Fibroblast of villous mesenchyme (primary cell): ENCODE measurements around the gene FKBP1A. TPM values are rescaled to one million over a fixed set of nuclear protein-coding genes. Genes with fewer than 3 reads are reported as not detected.

Experiments
- DNase-seq: peaks from one replicate; pipeline ENCODE4 v3.0.0-alpha.2; 2010; ENCODE audit warnings: low read depth
- H3K4me3 ChIP-seq: 2 replicates; pipeline ENCODE4 v1.5.1; 2011; ENCODE audit warnings: low read depth, mild to moderate bottlenecking, low read length
- CTCF ChIP-seq: IDR thresholded peaks from 2 replicates; pipeline ENCODE4 v1.5.1; 2012; ENCODE audit warnings: low read depth, mild to moderate bottlenecking, low read length; ENCODE audit not compliant: insufficient read depth
- total RNA-seq: library from RNA; depleted of rRNA; stranded (reverse); fragments of >200 nt; gene quantifications from 2 replicates; pipeline ENCODE4 v1.2.3, GENCODE V29; 2012

FKBP1A gene
- total RNA-seq, 1 donor = 172 TPM

DNA sequence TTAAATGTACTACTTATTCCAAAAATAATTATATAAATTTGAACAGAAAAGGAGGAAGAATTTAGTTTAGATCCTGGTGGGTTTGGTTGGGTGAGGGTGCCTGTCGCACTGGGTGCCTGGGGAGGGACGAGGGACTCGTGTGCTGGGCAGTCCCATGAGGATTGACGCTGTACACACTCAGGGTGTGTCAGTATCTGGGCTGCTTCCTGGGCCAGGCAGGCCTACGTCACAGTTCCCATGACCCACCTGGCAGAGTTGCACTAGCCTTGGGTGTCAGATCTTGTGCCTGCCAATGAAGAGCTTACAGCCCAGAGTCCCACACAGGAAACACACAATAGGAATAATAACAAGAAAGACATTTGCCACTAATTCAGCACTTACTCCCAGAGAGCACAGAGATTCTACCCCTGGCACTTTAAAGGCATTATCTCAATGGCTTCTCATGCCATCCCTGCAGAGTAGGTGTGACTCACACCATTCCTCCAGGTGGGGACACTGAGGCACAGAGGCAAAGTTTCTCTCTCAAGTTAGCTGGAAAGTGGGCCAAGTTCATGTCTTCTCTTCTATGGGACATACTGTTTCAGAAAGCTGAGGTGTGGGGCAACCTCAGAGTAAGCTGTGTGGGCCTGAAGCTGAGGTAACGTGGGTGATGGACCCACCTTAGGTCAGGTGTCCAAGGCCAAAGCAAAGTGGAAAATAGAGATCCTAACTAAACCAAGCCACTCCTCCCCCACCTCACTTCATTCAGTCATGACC, 62.6 kb downstream of the FKBP1A start:
- no peak for TF ChIP-seq CTCF
- DNase-seq = peak; percentile 72

GRCh38 chr20:1328680-1329330, 64.0 kb downstream of the FKBP1A start, which contains the start of gene SDCBP2:
Gene SDCBP2, minus strand, starts transcription at chr20:1329139. Its CDS starts 8,723 bp downstream, at chr20:1320416.
- no peak for TF ChIP-seq CTCF
- no peak for DNase-seq
- H3K4me3 ChIP-seq = no peak within 1 kb of the TSS

More for the DNA sequence above, 62.6 kb downstream of the FKBP1A start:
- H3K4me3 ChIP-seq = no peak overlapping the region

DNA sequence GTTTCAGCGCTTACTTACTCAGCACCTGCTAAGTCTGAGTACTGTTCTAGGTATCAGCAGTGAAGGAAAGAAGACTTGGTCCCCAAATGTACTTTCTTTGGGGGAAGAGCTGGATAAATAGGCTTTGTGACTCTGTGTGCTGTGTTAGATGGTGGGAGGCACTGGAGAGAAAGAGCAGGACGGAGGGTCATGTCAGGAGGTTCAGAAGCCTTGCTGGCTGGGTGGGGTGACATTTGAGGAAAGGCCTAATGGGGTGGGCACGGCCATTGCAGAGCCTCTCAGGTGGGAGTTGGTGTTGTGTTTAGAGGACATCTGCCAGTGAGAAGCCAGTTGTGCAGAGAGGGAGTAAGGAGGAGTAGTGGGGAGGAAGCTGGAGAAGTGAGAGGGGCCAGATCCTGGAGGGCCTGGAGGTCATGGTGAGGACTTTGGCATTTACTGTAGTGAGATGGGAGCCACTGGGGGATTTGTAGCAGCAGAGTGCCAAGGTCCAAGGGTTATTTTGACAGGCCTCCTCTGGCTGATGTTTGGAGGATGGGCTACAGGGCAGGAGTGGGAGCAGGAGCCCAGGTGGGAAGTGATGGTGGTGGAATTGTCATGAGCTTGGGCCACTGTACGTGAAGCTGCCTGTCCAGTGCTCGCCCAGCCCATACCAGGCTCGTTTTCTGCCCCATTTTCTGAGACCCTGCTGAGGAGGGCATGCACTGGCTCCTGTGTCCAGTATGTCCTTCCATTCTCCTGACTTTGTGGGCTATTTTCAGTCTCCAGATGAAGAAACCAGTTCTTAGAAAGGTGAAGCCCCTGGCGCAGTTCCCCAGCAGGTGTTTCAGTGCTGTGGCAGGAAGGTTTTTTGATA, 64.8 kb downstream of the FKBP1A start:
- H3K4me3 ChIP-seq = no peak overlapping the region
- DNase-seq = no peak
- TF ChIP-seq CTCF = no peak

GRCh38 chr20:1327241-1327653, 65.6 kb downstream of the FKBP1A start:
- H3K4me3 ChIP-seq = no peak overlapping the region
- peak; percentile 90 for DNase-seq
- no peak for TF ChIP-seq CTCF

DNA sequence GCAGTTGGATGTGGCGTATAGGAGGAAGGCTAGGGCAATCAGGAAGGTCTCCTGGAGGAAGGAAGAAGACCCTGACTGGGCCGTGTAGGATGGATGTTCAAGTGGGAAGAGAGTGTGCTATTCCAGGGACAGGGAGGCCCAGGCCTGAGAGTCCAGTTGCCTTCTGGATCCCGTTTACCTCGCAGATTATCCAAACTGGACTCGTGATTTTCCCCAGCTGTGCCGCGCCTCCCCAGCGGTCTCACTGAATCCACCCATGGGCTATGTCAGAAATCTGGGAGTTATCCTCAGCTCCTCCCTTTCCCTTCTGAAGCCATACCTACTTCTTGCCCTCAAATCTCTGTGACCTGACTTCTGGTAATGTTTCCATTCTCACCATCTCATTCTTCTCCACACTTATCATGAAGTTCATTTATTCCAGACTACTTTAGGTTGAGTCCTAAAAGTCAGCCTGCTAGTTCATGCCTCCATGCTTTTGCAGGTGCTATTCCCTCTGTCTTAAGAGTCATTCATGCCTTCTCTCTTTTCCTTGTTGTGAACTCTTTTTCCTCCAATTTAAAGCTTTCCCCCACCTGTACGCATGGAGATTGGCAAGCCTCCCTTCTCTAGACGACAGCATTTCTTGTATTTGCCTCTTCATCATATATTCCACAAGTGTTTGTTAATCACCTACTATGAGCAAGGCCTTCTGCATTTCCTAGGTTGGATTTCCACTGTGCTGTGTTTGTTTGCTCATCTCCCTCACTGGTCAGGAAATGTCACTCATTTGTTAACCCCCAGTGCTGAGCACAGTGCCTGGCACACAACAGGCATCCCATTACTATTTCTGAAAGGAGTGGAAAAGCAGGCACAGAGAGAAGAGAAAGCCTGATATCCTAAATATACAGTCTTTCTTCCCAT, 66.6 kb downstream of the FKBP1A start:
- peak overlapping the region; percentile 86 for H3K4me3 ChIP-seq
- TF ChIP-seq CTCF = no peak
- DNase-seq = peak; percentile 73
